SW 1271 (cell line): Measurements from ENCODE around the gene ANO6.
"Not testable (repeated sequence)": the region's sequence is repeated elsewhere in the genome, so short reads cannot be mapped to it uniquely, and the experiment has no call there.

Experiments used
- DNase-seq, 2 experiments: peaks; one replicate each; lab custom pipeline; 2025; lab: John Stamatoyannopoulos, UW

Gene ANO6, protein sequence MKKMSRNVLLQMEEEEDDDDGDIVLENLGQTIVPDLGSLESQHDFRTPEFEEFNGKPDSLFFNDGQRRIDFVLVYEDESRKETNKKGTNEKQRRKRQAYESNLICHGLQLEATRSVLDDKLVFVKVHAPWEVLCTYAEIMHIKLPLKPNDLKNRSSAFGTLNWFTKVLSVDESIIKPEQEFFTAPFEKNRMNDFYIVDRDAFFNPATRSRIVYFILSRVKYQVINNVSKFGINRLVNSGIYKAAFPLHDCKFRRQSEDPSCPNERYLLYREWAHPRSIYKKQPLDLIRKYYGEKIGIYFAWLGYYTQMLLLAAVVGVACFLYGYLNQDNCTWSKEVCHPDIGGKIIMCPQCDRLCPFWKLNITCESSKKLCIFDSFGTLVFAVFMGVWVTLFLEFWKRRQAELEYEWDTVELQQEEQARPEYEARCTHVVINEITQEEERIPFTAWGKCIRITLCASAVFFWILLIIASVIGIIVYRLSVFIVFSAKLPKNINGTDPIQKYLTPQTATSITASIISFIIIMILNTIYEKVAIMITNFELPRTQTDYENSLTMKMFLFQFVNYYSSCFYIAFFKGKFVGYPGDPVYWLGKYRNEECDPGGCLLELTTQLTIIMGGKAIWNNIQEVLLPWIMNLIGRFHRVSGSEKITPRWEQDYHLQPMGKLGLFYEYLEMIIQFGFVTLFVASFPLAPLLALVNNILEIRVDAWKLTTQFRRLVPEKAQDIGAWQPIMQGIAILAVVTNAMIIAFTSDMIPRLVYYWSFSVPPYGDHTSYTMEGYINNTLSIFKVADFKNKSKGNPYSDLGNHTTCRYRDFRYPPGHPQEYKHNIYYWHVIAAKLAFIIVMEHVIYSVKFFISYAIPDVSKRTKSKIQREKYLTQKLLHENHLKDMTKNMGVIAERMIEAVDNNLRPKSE

DNA sequence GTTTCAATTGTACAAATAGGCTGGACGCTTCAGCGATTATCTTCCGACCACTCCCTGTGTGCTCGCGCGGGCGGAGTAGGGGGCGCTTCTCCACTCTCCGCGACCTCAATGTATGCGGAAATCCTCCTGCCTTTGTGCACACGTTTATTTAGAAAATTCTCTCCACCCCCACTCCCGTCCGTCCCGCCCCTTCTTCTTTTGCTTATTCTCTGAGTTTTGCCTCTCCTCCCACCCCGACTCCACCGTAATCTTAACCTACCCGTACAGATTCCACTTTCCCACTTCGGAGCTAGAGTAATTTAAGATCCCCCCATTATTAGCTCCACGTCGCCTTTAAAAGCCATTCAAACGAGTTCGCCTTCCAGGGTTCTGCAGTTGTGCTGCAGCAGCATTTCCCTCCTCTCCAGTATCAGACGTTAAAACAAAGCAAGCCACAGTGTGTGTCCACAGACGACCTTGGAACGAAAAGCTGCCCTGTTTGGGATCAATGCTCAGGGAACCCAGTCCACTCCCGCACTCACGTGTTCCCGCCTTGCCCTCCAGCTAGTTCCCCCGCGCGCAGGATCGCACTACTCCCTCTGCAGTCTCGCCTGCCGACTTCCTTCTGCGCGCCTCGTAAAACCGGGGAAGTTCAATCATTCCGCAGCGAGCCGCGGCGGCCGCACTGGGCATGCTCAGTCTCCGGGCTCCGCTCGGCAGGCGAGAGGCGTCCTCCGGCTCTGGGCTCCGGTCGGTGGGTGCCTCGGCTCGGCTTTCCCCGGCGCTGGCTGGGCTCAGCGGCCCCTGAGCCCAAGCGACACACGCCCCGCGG, at the start of gene ANO6:
TSS of gene ANO6 (plus strand) at position 677 of the 811 bp plus-strand sequence. CDS start 227 bp downstream, outside the sequence.
- peak; percentile 72 to 91 for DNase-seq

DNA sequence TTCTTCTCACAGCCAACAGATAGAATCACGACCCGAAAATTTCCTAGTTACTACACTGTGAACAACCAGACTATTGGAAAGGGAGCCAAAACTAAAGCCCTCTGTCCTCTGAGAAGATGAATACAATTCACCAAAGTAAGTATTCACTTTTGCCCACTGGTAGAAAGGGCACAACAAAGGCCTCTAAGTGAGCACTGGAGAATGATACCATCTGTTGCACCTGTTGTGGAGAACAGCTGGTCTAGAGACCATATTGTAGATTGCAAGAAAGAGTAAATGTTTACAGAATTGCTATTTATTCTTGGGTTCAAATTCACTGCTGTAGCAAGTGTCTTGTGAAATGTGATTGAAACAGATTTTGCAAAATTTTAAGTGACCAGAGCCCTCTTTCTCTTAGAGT, 46.9 kb upstream of the ANO6 start:
- DNase-seq, result no peak

DNA sequence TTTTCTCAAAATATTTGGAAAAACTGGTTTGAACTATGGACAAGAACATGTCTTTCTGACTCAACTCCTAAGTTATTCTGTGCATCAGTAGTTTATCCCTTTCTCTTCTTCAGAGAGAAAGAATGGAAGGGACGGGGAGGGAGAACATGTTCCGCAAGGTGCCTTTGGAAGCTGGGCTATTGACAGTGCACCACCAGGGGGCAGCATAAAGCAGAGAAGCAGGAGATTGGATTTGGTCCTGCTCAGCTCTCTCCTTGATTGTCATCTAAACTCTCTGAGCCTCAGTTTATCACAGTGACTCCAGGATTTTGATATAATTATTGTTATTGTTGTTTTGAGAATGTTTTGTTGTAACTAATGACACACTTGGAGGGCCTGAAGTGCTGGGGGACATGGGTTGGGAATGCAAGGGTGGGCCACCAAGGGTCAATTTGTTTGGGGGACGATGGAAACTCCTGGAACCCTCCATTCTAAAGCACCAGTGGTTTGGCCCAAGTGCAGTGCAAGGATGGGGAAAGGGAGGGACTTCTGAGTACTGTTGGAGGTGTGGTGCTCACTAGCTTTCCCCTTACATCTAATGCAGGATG, 45.3 kb upstream of the ANO6 start:
- peak; percentile 33 to 45 for DNase-seq

DNA sequence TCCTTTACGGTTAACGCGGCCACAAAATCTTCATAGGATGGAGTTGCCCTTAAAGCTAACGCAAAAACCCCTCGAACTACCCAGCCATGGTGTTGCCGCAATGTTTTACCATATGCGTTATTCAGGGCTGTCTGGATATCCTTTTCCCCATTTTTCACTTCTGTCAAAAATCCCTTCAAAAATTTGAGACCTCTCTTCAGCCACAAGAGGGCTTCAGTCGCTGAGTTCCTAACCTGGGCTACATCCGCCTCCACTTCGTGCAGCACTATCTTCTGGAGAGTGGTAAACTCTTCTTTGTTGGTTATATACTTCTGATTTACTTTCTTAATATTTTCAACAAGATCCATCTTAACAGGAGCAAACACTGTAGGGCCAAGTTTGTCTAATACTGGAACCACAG, 42.6 kb upstream of the ANO6 start:
- not testable (repeated sequence) for DNase-seq

DNA sequence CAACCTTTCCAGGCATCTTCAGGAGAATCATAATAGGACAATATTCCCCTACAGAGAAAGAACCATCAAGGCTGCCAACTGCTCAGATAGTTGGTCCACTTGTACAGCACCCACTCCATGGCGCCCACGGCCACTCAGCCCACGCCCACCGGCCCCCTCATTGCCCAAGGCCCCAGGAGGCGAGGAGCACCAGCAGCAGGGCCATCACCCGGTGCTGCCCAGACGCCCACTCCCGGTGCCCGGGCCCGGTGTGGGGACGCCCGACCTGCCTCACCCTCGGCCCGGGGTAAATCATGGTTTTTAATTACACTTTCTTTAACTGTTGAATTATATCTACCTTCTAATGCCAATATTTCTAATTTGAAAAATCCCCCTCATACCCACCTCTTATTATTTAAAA, 41.3 kb upstream of the ANO6 start:
- DNase-seq, result no peak

DNA sequence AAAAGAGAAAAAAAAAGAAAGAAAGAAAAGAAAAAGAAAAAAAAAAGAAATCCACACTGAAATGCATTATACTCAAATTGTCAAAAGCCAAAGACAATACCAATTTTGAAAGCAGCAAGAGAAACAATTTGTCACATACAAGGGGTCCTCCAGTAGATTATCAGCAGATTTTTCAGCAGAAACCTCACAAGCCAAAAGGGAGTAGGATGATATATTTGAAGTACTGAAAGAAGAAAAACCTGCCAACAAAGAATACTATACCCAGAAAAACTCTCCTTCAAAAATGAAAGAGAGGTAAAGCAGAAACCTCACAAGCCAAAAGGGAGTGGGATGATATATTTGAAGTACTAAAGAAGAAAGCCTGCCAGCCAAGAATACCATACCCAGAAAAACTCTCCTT, 37.1 kb upstream of the ANO6 start:
- DNase-seq, result no peak

DNA sequence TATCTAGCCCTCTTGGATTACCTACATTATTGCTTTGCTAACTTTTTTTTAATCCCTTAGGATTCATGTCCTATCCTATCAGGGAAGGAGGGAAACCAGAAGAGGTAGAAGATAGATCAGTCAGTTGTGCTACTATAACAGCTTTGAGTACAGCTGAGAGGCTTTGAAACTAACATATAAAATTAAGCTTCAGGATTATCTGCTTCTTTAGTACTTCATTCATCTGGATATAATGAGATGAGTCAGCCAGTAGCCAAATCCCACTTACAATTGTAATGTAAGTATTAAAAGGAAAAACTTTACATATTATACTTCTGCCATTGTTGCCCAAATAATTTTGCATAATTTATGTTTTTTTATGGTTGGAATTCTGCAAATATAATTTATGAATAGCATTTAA, 33.4 kb upstream of the ANO6 start:
- DNase-seq, result no peak

DNA sequence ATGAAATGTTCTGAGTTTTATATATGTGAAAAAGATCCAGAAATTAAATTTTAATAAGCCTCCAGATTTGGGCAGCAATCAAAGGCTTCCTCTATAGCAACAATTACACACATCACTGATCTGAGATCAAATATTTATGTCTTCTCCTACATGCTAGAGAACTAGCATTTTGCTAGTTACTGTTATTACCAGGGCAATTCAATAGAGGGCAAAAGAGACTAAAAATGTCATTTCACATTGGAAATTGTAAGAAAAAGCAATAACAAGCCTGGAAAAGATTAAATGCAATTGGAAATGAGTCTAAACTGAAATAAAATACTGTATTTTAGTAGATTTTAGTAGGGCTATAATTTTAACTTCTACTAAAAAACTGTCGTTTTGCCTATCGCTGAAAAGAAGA, 32.6 kb upstream of the ANO6 start:
- DNase-seq, result peak in 1 of 2 experiments; percentile 28

DNA sequence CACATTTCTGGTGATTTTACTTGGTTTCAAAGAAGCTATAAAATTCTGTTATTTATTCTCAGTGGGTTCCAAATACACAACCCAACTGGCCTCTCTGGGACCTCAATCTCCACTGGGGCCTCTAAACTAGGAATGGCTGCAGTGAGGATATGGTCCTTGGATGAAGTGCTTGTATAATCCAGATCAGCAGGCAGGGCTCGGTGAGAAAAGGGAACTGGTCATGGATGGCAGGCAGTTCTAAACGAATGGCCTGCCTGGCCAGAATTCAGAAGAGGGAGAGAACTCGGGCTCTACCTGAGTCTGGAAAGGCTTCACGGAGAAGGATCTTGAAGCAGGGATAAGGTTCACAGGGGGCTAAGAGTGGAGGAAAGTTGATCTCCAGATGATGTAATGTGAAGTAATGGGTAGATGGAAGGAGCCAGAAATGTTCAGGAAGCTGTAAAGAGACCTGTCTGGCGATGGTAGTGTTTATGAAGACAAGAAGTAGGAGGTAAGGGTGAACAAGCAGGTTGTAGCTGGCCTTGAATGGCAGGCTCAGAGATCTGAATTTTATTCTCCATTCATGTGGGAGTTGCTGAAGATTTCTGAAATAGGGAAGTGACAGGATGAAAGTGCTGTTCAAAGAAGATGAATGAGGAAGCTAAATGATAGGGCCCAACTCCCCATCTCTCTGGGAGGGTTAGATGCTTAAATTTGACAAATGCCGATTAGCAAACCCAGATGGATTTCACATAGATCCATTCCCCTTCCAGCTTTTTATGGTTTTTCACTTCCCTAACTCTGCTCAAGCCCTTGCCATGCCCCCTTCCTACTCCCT, 31.5 kb upstream of the ANO6 start:
- no peak for DNase-seq

DNA sequence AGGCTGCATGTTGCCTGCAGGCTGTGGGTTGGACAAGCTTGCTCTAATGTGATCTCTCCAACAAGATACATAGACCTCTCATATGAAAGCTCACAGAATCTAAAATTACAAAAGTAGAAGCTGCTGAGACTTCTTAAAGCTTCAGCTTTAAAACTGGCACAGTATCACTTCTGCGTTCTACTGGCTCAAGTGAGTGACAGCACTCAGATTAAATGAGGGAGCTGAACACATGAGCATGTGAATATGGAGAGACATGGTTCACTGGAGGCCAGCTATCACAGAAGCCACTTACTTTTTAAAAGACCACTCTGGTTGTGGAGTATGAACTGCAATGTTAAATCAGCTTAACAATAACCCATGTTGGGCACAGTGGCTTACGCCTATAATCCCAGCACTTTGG, 29.1 kb upstream of the ANO6 start:
- DNase-seq, result no peak

DNA sequence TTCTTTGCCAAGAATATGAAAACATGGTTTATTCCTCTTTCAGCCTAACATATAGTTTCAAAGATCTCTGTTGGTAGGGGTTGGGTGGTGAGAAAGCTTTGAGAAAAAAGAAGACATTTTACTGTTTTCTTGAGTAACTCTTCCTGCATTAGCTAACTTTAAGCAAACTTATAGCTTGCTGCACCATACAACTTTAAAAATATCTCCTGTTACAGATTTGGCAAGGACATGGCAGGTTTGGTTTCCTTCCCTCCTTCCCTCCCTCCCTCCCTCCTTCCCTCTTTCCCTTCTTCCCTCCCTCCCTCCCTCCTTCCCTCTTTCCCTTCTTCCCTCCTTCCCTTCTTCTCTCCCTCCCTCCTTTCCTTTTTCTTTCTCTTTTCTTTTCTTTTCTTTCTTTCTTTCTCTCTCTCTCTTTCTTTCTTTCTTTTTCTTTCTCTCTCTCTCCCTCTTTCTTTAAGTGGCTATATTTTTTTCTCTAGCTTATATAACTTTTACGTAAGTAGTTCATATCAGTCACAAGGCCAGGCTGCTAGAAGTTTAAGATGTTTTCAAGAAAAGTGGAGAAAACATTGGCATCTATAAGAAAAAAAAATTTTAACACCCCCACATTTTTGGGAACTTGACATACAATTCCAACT, 26.0 kb upstream of the ANO6 start:
- DNase-seq, result no peak

DNA sequence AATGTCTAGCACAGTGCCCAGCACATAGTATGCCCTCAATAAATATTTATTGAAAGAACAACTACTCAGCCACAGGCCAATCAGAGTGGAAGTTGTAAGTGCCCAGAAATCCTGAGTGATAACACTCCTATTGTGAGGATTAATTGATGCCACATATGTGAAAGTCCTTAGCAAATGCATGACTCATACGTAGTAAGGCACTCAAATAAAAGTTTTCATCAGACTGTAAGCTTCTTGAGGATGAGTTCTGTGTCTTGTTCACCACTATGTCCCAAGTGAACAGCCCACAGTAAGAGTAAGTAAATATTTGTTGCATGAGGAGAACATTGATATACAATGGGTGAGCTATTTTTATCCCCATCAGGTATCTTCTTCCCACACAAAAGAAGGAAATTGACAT, 24.7 kb upstream of the ANO6 start:
- peak in 1 of 2 experiments; percentile 15 for DNase-seq

DNA sequence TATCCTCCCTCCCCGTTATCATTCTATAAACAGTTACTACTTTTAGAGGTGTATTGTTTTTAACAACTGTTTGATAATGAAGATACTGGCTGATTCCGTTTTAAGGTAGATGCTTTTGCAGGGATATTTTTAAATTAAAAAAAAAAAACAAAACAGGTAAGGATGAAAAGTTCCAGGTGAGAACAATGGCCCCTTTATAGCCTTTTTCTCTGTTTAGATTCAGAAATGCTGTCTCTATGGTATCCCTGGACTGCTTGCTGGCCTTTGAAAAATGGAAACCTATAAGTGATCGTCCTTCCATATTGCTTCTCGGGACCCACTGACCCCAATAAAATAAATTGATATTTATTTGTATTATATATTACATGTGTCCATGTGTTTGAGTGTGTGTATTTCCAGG, 23.2 kb upstream of the ANO6 start:
- no peak for DNase-seq

DNA sequence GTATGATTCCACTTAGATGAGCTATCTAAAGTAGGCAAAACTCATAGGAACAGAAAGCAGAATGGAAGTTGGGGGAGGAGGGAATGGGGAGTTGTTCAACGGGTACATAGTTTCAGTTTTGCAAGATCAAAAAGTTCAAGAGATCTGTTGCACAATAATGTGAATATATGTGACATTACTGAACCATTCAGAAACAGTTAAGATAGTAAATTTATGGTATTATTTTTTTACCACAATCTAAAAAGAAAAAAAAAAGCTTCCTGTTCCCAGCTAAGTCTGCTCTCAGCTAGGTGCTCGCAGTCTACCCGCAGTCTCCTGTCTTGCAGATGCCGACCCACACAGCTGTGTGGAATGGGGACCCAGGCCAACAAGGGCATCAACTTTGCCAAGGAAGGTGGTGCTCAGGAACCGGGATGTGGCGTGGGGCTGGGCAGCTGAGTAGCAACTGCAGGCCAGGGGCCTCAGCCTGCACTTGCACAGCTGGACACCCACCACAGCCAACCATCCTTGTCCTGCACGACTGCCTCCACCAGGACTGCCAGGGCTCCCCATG, 15.3 kb upstream of the ANO6 start:
- no peak for DNase-seq

DNA sequence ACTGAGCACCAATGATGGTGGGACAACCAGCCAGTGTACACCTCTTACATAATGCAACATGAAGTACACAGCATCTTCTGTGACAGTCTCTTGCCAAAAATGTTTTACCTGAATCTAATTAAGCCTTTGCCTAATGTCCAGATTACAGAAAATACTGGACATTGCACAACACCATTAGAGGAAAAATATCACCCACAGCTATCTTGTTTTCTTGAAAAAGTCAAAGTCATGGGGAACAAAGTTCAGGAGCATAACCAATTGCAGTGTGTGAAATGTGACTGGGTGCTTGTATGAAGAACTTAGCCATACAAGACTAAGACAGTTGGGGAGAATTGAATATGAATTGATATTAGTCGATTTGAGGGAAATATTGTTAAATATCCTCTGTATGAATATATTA, 12.1 kb upstream of the ANO6 start:
- no peak for DNase-seq

DNA sequence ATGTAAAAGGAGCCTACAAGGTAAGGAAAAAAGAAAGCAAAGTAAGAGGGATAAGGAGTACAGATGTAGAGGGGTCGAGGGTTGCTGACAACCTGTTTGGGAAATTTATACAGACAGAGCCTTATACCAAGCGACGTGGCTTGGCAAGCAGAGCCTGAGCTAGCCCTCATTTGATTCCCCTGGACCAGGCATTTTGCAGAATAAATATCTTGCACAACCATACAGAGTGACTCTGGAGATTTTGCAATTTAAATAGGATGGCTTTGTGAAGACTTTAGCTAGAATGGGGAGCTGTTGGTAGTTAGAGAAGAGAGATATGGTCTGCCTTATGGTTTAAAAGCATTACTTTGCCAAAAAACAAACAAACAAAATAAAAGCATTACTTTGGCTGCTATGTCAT, 11.1 kb upstream of the ANO6 start:
- DNase-seq, result no peak

DNA sequence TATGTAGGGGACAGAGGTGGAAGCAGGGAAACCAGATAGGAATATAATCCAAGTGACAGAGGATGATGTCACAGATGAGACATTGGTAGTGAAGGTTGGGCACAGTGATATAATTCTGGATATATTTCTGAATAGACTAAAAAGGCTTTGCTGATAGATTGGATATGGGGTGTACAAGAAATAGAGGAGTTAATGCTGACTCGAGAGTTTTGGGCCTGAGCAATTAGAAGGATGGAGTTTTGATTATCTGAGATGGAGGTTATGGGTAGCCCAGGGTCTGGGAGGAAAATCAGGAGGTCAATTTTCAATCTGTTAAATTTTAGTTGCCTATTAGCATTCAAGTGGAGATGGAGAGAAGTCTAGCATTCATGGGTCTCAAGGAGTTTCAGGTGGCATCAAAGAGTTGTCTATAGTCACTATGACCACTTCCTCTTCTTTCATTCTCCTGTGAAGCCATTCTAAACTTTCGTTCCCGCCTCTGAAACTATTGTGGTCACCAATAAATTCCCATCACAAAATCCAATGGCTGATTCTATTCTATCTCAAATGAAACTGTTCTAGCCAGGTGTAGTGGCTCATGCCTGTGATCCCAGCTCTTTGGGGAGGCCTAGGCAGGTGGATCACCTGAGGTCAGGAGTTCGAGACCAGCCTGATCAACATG, 10.6 kb upstream of the ANO6 start:
- no peak for DNase-seq

DNA sequence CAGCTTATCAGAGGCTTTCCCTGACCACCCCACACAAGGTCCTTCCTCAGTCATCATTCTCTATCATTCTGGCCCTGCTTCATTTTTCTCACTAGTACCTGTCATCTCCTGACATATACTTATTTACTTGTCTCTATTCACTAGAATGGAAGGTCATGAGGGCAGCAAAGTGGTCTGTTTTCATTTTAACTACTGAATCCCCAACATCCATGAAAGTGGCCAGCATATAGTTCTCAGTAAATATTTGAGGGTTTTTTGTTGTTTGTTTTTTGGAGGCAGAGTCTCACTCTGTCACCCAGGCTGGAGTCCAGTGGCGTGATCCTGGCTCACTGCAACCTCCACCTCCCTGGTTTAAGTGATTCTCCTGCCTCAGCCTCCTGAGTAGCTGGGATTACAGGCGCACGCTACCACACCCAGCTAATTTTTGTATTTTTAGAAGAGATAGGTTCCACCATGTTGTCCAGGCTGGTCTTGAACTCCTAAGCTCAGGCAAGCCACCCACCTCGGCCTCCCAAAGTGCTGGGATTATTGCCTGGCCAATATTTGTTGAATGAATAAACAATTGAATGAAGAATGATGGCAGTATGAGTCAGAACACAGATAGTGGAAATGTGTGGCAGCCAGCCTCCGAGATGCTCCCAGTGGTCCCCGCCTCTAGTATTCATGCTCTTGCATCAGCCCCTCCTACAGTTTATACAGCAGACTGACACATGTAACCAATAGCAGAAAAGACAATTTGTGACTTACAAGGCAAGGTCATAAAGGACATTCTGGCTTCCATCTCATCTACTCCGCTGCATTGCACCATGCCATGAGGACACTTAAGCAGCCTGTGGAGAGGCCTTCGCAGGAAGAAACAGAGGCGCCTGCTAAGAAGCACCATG, 7.0 kb upstream of the ANO6 start:
- no peak for DNase-seq

DNA sequence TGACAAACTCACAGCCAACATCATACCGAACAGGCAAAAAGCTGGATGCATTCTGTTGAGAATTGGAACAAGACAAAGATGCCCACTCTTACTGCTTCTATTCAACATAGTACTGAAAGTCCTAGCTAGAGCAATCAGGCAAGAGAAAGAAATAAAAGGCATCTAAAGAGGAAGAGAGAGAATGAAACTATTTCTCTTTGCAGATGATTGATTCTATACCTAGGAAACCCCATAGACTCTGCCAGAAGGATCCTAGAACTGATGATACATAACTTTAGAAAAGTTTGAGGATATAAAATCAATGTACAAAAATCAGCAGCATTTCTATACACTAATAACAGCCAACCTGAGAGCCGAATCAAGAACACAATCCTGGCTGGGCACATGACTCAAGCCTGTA, 6.1 kb upstream of the ANO6 start:
- no peak for DNase-seq
